Endodermal cell (in vitro differentiated cells): ENCODE measurements around the gene DDX10. TPM values are rescaled to one million over a fixed set of nuclear protein-coding genes. Genes with fewer than 3 reads are reported as not detected.

ENCODE experiments used
- DNase-seq: peaks from one replicate; pipeline ENCODE4 v3.0.0-alpha.2; 2017
- H3K27ac ChIP-seq: 2 replicates; pipeline ENCODE4 v1.5.1; 2013; ENCODE audit warnings: mild to moderate bottlenecking, low read depth, low read length, moderate library complexity
- H3K27me3 ChIP-seq: 2 replicates; pipeline ENCODE4 v1.6.1; 2013; ENCODE audit warnings: mild to moderate bottlenecking, low read length, moderate library complexity; ENCODE audit not compliant: insufficient read depth, control insufficient read depth, poor library complexity, severe bottlenecking
- H3K36me3 ChIP-seq: 2 replicates; pipeline ENCODE4 v1.7.0; 2013; ENCODE audit warnings: mild to moderate bottlenecking, low read length, moderate library complexity; ENCODE audit not compliant: control insufficient read depth, insufficient read depth
- H3K4me1 ChIP-seq: one replicate; pipeline ENCODE4 v1.7.0; 2013; ENCODE audit warnings: low read length; ENCODE audit not compliant: control insufficient read depth, insufficient read depth
- H3K4me3 ChIP-seq: 2 replicates; pipeline ENCODE4 v1.5.1; 2013; ENCODE audit warnings: mild to moderate bottlenecking, low read length, moderate library complexity
- H3K9ac ChIP-seq: 2 replicates; pipeline ENCODE4 v1.6.1; 2013; ENCODE audit warnings: mild to moderate bottlenecking, low read length, moderate library complexity; ENCODE audit not compliant: poor library complexity, severe bottlenecking; ENCODE audit errors: extremely low read depth
- H3K9me3 ChIP-seq: 2 replicates; pipeline ENCODE4 v1.6.1; 2013; ENCODE audit warnings: mild to moderate bottlenecking, low read length, moderate library complexity; ENCODE audit not compliant: control insufficient read depth
- H3K27ac Mint-ChIP-seq: 2 replicates; pipeline ENCODE4 v1.8.0; 2020; ENCODE audit warnings: mixed read lengths
- H3K27me3 Mint-ChIP-seq: 2 replicates; pipeline ENCODE4 v1.8.0; 2021; ENCODE audit warnings: mild to moderate bottlenecking, mixed read lengths; ENCODE audit not compliant: insufficient read depth
- H3K36me3 Mint-ChIP-seq: 2 replicates; pipeline ENCODE4 v1.8.0; 2020; ENCODE audit warnings: low read depth, mixed read lengths
- H3K4me1 Mint-ChIP-seq: 2 replicates; pipeline ENCODE4 v1.8.0; 2020; ENCODE audit warnings: mixed read lengths
- H3K4me3 Mint-ChIP-seq: 2 replicates; pipeline ENCODE4 v1.8.0; 2020; ENCODE audit warnings: mild to moderate bottlenecking, moderate library complexity, mixed read lengths
- H3K9me3 Mint-ChIP-seq: 2 replicates; pipeline ENCODE4 v1.8.0; 2020; ENCODE audit warnings: mild to moderate bottlenecking, mixed read lengths
- WGBS, 2 experiments: methylation state at CpG; one replicate each; pipeline versions ENCODE4 v1.1.5 to v1.1.7; 2013; ENCODE audit warnings: missing lambda C conversion rate in 2 of 2, mixed read lengths in 1 of 2; ENCODE audit not compliant: insufficient coverage in 1 of 2, insufficient read length in 1 of 2; 5-methylcytosine and 5-hydroxymethylcytosine counted together
- total RNA-seq, 2 donors: library from RNA; stranded (reverse); fragmentation: NEBNext Ultra II Directional in 1 of 2; extraction: Animal tissue kit (Norgen Biotek cat#: 25700) in 1 of 2; gene quantifications; 2 replicates in 1 of 2; 3 replicates in 1 of 2; pipeline ENCODE4 v1.2.1, GENCODE V29; 2021
- TF ChIP-seq, protein P1 (sequence below): fragments of 200-600 bp; sonication (generic); conservative IDR thresholded peaks from 2 replicates; pipeline ENCODE4 v1.5.0; 2021; ENCODE audit warnings: antibody characterized with exemption, mild to moderate bottlenecking

The DDX10 gene
- total RNA-seq, 2 donors from 2014 or later, result 31.1 to 32.7 TPM

GRCh38 chr11:108825381-108825780 is 160.5 kb downstream of the DDX10 start:
- H3K27ac ChIP-seq, result no peak overlapping the region
- Mint-ChIP-seq H3K27me3 (no peaks in the 10 kb centered on the region), H3K9me3 (peaks cover 17% of the 10 kb centered on the region), H3K27ac (no peak overlapping the region), H3K36me3 (peaks cover 12% of the 10 kb centered on the region), H3K4me3 (no peak overlapping the region), H3K4me1 (peaks cover 3% of the 10 kb centered on the region)
- H3K36me3 ChIP-seq, result no peaks in the 10 kb centered on the region
- no peak for DNase-seq
- H3K9ac ChIP-seq, result no peak overlapping the region
- H3K4me1 ChIP-seq, result no peaks in the 10 kb centered on the region
- WGBS, 2 experiments, result 93% methylated on average over 1 of the region's 1 CpG; no CpG with 5 or more reads in 1 of the 2 experiments
- H3K4me3 ChIP-seq, result no peak overlapping the region
- H3K27me3 ChIP-seq, result no peaks in the 10 kb centered on the region
- H3K9me3 ChIP-seq, result peaks cover 11% of the 10 kb centered on the region
- TF ChIP-seq, protein P1, sequence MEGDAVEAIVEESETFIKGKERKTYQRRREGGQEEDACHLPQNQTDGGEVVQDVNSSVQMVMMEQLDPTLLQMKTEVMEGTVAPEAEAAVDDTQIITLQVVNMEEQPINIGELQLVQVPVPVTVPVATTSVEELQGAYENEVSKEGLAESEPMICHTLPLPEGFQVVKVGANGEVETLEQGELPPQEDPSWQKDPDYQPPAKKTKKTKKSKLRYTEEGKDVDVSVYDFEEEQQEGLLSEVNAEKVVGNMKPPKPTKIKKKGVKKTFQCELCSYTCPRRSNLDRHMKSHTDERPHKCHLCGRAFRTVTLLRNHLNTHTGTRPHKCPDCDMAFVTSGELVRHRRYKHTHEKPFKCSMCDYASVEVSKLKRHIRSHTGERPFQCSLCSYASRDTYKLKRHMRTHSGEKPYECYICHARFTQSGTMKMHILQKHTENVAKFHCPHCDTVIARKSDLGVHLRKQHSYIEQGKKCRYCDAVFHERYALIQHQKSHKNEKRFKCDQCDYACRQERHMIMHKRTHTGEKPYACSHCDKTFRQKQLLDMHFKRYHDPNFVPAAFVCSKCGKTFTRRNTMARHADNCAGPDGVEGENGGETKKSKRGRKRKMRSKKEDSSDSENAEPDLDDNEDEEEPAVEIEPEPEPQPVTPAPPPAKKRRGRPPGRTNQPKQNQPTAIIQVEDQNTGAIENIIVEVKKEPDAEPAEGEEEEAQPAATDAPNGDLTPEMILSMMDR, result peak; percentile 44

- peaks cover 12% of the 10 kb centered on the region for H3K36me3 Mint-ChIP-seq
- H3K4me1 ChIP-seq, result no peaks in the 10 kb centered on the region
- H3K4me1 Mint-ChIP-seq, result peaks cover 2% of the 10 kb centered on the region
- H3K9ac ChIP-seq, result no peak overlapping the region
- H3K9me3 Mint-ChIP-seq, result peaks cover 17% of the 10 kb centered on the region
- no peaks in the 10 kb centered on the region for H3K27me3 ChIP-seq
- no peak overlapping the region for H3K4me3 Mint-ChIP-seq
- TF ChIP-seq, protein P1, result no peak
- H3K27ac Mint-ChIP-seq, result no peak overlapping the region
- no peak for DNase-seq
- H3K36me3 ChIP-seq, result no peaks in the 10 kb centered on the region
- no peak overlapping the region for H3K27ac ChIP-seq
- WGBS, 2 experiments, result 97 to 100% methylated on average over 1 to 2 of the region's 2 CpGs
- no peak overlapping the region for H3K4me3 ChIP-seq
- no peaks in the 10 kb centered on the region for H3K27me3 Mint-ChIP-seq
- peaks cover 12% of the 10 kb centered on the region for H3K9me3 ChIP-seq
Observed at GRCh38 chr11:108826136-108826535, 161.3 kb downstream of the DDX10 start.

DNA sequence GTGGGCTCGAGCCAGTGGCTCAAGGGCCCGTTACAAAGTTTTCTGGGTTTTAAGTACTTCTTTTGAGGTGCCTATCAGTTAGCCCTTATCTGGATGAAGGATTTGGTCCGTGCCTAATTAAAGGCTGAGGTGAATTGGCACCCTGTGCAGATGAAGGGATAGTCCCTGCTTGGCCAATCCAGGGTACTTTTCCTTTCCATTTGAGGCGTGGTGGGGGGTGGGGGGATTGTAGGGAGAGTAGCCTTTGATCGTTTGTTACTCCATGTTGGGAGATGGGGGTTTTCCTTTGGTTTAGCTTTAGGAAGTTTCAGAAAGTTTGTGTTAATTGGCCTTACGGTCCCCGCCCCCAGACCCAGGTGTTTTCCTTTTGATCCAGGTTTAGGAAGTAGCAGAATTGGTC is 170.8 kb downstream of the DDX10 start:
- Histone ChIP-seq H3K27me3 (no peaks in the 10 kb centered on the region), H3K9ac (no peak overlapping the region), H3K4me3 (no peak overlapping the region), H3K36me3 (peaks cover 17% of the 10 kb centered on the region), H3K9me3 (no peaks in the 10 kb centered on the region), H3K4me1 (no peaks in the 10 kb centered on the region), H3K27ac (no peak overlapping the region)
- Mint-ChIP-seq H3K9me3 (no peaks in the 10 kb centered on the region), H3K4me1 (peaks cover 12% of the 10 kb centered on the region), H3K4me3 (no peak overlapping the region), H3K27ac (no peak overlapping the region), H3K36me3 (peaks cover 7% of the 10 kb centered on the region), H3K27me3 (peaks cover 3% of the 10 kb centered on the region)
- 78 to 80% methylated on average over 1 to 7 of the region's 7 CpGs for WGBS, 2 experiments
- DNase-seq, result peak; percentile 56
- TF ChIP-seq, protein P1, result no peak
